ENCODE results near the gene C16orf86. TPM values are rescaled to one million over a fixed set of nuclear protein-coding genes. Genes with fewer than 3 reads are reported as not detected.

C16orf86 gene
- total RNA-seq, 4 donors from 2014 or later, result 0.98 to 14.5 (median 10.7) TPM

DNA sequence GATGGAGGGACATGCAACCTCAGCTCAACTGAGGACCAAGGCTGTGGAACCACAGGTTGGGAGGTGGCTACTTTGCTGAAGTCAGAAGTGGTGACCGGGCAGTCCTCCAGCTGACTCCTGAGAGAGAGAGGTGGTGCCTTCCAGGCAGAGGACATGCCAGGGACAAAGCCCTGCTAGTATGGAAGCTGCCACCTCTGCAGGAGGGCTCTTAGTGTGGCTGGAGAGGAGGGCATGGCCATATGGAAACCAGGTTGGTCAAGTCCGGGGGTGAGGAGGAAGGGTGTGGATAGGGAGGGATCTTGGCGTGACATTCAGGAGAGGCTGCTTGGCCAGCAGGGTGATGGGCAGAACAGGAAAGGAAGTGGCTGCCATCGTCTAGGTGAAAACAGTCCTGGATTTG, 5.7 kb downstream of the C16orf86 start:
- TF ChIP-seq, protein P1, sequence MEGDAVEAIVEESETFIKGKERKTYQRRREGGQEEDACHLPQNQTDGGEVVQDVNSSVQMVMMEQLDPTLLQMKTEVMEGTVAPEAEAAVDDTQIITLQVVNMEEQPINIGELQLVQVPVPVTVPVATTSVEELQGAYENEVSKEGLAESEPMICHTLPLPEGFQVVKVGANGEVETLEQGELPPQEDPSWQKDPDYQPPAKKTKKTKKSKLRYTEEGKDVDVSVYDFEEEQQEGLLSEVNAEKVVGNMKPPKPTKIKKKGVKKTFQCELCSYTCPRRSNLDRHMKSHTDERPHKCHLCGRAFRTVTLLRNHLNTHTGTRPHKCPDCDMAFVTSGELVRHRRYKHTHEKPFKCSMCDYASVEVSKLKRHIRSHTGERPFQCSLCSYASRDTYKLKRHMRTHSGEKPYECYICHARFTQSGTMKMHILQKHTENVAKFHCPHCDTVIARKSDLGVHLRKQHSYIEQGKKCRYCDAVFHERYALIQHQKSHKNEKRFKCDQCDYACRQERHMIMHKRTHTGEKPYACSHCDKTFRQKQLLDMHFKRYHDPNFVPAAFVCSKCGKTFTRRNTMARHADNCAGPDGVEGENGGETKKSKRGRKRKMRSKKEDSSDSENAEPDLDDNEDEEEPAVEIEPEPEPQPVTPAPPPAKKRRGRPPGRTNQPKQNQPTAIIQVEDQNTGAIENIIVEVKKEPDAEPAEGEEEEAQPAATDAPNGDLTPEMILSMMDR (IDR thresholded peaks at IDR 0.05; ENCODE audit: low read depth), result no peak

DNA sequence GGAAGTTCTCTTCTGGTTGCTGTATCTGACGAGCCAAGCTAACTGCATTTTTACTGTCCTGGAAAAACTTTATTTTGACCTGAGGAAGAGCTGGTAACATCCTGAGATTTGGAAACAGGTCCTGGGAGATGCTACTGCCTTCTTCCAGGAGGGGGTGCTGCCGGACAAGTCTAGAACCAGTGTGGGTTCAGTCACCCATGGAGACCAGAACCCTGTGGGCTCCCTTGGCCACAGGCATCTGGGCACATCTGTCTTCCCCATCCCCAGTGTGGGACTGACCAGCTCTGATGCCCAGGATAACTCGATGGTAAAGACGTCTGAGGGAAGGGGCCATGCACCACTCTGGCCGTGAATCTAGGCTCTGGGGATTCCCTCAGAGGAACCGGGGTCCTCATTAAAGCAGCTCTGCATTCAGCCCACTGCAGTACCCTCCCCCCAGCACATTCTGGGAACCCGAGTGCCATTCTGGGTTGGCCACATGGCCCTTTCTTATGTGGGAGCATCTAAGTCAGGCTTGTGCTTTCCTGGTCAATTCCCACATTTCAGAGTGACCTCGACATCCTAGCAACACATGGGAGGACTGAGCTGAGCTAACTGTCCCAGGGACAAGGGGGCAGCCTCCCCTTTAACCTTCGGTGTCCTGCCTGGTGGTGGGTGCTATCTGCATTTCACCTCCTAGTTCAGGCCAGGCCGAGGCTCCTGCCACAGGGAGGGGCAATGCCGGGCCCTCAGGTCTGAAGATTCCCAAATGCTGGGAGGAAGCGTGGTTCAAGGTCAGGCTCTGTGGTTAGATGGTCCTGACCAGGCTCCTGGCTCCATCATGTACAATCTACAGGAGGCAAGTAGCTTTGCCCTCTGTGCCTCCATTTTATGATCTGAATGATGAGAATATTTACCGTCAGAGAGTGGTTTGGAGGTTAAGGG, 6.4 kb downstream of the C16orf86 start:
- TF ChIP-seq, protein P1 (IDR thresholded peaks at IDR 0.05; ENCODE audit: low read depth), result no peak

DNA sequence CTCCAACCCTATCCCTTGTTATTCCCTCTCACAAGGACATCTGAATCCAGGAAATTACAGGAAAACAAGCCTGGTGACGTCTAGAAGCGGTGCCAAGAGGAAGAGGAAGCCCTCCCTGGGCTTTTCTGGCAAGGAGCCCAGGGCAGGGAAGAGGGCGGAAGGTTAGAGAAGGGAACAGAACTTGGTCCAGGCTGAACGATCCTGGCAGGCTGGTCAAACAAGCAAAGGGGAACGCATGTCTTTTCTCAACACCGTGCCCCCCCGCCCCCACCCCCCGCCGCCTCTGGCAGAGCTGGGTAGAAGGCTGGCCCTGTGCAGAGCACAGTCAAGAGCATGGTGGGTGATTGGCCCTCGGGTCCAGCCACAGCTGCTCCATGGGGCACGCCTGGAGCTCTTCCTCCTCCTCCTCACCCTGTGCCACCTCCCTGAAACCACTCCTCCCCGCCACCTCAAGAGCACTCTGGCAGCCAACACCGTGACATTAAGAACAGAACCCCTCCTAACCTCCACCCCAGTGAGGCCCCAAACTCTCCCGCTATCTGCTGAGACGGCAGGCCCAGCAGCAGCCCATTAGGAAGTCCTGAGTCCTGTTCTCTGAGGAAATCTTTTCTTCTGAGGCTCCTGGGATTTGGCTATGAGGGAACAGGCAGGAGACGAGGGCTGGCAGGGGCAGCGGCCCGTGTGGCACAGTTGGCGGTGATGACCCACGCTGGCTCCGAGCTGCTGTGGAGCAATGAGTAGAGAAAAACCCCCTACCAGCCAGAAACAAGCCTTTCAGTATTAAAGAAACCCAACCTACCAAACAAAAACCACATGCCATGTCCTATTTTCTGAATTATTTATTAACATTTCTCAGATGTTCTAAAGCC, 7.3 kb downstream of the C16orf86 start:
- TF ChIP-seq, protein P1 (IDR thresholded peaks at IDR 0.05; ENCODE audit: low read depth), result no peak

DNA sequence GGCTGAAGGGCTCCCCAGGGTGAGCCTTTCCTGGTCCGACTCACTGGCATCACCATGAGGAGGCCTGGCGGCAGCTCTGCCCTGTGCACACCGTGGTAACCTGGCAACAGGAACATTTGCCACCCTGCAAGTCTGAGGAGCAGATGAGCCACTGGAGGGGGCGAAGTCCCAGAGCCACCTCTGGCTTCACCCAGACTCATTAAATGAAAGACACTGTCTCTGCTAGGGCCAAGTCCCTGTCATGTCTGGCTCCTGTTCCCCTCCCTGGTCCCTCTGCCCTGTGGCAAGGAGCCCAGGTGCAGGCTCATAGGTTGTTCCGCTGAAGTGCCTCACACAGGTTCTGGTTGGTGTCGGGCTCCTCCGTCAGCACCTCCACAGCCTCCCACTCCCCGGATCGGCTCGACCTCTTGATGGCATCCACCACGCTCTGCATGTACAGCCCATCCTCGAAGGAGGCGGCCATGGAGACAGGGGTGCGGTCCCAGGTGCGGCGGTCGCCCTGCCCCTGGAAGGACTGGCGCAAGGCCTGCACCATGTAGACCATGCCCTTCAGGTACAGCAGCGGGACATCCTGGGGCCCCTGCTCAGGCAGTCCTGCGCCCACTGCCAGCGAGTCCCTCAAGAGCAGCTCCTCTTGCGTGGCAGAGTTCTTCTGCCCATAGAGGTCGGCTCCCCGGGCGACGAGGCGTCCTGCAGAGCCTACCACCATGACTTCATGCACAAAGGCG, 8.4 kb downstream of the C16orf86 start:
- TF ChIP-seq, protein P1 (IDR thresholded peaks at IDR 0.05; ENCODE audit: low read depth), result no peak

DNA sequence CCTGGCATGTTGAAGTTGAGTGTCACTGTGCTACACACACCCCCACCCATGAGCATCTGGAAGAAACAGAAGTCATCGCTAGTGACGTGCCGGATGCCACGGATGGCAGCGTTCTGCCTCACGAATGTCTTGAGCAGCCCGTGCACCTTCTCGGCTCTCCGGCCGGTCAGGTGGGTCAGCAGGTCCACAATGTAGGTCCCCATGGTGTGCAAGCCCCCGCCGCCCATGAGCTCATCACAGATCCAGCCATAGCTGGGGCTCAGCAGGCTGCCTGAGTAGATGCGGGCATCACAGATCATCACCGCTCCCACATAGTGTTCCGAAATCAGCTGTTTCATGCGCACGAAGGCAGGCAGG, 8.9 kb downstream of the C16orf86 start:
- TF ChIP-seq, protein P1 (IDR thresholded peaks at IDR 0.05; ENCODE audit: low read depth), result no peak

DNA sequence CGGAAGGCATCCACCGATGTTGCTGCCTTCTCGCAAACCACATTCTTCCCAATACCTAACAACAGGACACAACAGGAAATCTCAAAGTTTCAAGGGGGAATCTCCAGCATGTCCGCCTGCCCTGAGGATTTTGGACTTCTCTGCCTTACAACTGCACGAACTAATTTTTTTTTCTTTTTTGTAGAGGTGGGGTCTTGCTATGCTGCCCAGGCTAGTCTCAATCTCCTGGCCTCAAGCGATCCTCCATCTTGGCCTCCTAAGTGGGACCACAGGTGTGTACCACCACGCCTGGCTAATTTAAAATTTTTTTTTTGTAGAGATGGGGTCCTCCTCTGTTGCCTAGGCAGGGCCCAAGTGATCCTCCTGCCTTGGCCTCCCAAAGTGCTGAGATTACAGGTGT, 9.4 kb downstream of the C16orf86 start:
- TF ChIP-seq, protein P1 (IDR thresholded peaks at IDR 0.05; ENCODE audit: low read depth), result no peak

Measured in subcutaneous adipose tissue (tissue), 4 donors.